Measurements from ENCODE around the gene ZNF365. TPM values are rescaled to one million over a fixed set of nuclear protein-coding genes. Genes with fewer than 3 reads are reported as not detected.
A peak's percentile ranks its signal among the peaks of the same experiment; 100 is the strongest.

ZNF365 gene, protein sequence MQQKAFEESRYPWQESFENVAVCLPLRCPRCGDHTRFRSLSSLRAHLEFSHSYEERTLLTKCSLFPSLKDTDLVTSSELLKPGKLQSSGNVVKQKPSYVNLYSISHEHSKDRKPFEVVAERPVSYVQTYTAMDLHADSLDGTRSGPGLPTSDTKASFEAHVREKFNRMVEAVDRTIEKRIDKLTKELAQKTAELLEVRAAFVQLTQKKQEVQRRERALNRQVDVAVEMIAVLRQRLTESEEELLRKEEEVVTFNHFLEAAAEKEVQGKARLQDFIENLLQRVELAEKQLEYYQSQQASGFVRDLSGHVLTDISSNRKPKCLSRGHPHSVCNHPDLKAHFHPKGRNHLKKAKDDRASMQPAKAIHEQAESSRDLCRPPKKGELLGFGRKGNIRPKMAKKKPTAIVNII
- total RNA-seq: not detected

DNA sequence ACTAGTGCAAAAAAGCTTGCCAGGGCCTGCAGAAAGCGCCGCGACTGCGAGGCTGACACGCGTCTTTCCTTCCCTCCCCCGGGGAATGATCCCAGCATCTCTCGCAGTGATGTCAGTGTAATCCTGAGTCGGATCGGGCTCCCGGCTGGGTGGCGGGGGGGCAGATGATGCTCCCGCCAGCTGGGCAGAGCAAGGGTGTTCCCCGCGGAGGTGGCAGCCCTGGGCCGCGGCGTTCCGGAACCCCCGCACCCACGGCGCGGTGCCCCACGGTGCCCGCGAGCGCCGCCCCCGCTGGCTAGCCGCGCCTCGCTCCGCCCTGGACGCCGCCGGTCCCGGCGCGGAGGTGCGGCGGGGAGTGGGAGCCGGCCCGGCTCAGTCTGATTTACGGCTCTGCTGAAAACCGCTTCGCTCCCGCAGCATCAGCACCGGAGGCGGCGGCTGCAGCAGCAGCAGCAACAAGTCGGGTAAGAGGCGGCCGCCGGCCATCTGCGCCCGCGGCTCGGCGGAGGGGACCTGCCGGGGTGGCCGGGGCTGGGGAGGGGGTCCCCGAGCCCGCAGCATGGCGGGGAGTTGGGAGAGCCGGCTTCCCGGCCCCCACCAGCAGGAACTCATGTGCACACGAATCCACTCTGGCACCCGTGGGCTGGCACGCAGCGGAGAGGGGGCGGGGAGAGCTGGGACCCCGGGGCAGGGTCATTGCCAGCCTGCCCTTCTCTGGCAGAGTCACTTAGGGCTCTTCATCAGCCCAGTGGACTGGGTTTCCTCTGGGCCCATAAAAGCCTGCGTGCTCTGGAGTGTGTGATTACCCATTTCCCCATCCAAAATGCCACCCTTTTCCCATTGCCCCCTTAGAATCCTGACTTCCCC is at the start of gene ZNF365:
Gene ZNF365, plus strand, starts transcription at position 375 of the 867 bp plus-strand sequence. CDS start 1,825 bp downstream, outside the sequence.
- Mint-ChIP-seq H3K27ac (no peak within 1 kb of the TSS), H3K9me3 (ENCODE audit: low read depth) (no peaks in the 10 kb centered on the region), H3K4me1 (peaks cover 7% of the 10 kb centered on the region), H3K4me3 (peak within 1 kb of the TSS; percentile 50), H3K36me3 (no peaks in the 10 kb centered on the region), H3K27me3 (peaks cover 51% of the 10 kb centered on the region)
- CTCF ChIA-PET: interaction anchor here (0.6 kb wide), 1 partner anchor 513 kb away, joined by 4 read pairs; no protein-coding TSS in a partner anchor
- ATAC-seq: peak; percentile 76
- peak; percentile 53 for DNase-seq

DNA sequence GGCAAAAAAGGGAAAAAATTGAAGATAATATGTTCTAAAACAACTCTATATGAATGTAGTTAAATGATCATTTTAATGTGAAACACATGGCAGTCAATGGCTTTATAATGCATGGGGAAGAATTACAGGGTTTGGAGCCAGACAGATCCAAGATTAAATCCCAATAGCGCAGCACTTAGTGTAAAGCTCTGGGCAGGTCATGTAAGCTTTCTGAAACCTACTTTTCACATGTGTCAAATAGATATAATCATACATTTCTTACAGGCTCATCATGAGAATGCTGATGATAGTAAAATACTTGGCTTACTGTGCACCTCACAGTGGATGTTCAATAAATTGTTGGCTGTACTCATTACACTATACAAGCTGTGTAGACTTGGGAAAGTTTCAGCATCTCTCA is 48.0 kb upstream of the ZNF365 start:
- no peaks in the 10 kb centered on the region for H3K9me3 Mint-ChIP-seq (ENCODE audit: low read depth)
- ATAC-seq (no peak), DNase-seq (no peak)
- no peak overlapping the region for H3K27ac Mint-ChIP-seq
- H3K4me3 Mint-ChIP-seq: no peak overlapping the region
- H3K27me3 Mint-ChIP-seq: peaks cover 25% of the 10 kb centered on the region
- H3K36me3 Mint-ChIP-seq: peaks cover 2% of the 10 kb centered on the region
- CTCF ChIA-PET: no interaction called here
- H3K4me1 Mint-ChIP-seq: no peaks in the 10 kb centered on the region

DNA sequence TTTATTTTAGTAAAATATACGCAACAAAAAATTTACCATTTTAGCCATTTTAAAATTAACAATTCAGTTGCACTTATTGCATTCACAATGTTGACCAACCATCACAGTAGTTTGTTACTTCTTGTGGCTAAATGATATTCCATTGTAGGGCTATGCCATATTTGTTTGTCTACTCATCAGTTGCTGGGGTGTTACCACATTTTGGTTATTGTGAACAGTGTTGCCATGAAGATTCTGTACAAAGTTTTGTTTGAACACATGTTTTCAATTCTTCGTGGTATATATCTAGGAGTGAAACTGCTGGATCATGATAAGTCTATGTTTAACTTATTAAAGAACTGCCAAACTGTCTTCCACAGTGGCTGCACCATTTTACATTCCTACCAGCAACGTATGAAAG is 46.3 kb upstream of the ZNF365 start:
- CTCF ChIA-PET: no interaction called here
- ATAC-seq: no peak
- Mint-ChIP-seq H3K27ac (no peak overlapping the region), H3K4me1 (no peaks in the 10 kb centered on the region), H3K36me3 (no peaks in the 10 kb centered on the region), H3K27me3 (peaks cover 22% of the 10 kb centered on the region), H3K9me3 (ENCODE audit: low read depth) (peaks cover 2% of the 10 kb centered on the region), H3K4me3 (no peak overlapping the region)
- DNase-seq: no peak

DNA sequence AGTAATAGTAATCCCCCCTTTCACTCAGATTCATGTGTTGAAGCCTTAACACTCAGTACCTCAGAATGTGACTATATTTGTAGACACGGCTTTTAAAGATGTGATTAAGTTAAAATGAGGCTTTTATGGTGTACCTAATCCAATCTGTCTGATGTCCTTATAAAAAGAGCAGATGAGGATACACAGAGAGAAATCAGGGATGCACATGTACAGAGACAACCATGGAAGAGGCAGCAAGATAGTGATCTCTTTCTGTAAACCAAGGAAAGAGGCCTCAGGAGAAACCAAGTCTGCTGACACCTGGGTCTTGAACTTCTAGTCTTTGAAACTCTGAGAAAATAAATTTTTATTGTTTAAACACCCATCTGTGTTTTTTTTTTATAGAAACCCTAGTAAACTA is 44.0 kb upstream of the ZNF365 start:
- Mint-ChIP-seq H3K4me1 (no peaks in the 10 kb centered on the region), H3K9me3 (ENCODE audit: low read depth) (peaks cover 2% of the 10 kb centered on the region), H3K36me3 (no peaks in the 10 kb centered on the region), H3K27me3 (peaks cover 18% of the 10 kb centered on the region), H3K4me3 (no peak overlapping the region), H3K27ac (no peak overlapping the region)
- DNase-seq: no peak
- CTCF ChIA-PET: no interaction called here
- no peak for ATAC-seq

DNA sequence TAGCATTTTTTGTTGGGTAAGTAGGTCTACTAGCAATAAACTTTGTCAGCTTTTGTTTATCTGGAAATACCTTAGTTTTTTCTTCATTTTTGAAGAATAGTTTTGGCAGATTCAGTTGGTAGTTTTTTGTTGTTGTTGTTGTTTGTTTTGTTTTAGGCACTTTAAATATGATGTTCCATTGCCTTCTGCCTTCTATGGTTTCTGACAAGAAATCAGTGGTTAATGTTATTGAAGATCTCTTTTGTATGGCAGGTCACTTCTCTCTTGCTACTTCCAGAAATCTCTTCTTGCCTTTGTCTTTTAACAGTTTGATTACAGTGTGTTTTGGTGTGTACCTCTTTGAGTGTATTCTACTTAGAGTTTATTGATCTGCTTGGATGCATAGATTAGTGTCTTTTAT is 41.8 kb upstream of the ZNF365 start:
- Mint-ChIP-seq H3K4me1 (no peaks in the 10 kb centered on the region), H3K27ac (no peak overlapping the region), H3K4me3 (no peak overlapping the region), H3K27me3 (peaks cover 16% of the 10 kb centered on the region), H3K36me3 (no peaks in the 10 kb centered on the region), H3K9me3 (ENCODE audit: low read depth) (peaks cover 2% of the 10 kb centered on the region)
- DNase-seq (no peak), ATAC-seq (no peak)
- CTCF ChIA-PET: no interaction called here

DNA sequence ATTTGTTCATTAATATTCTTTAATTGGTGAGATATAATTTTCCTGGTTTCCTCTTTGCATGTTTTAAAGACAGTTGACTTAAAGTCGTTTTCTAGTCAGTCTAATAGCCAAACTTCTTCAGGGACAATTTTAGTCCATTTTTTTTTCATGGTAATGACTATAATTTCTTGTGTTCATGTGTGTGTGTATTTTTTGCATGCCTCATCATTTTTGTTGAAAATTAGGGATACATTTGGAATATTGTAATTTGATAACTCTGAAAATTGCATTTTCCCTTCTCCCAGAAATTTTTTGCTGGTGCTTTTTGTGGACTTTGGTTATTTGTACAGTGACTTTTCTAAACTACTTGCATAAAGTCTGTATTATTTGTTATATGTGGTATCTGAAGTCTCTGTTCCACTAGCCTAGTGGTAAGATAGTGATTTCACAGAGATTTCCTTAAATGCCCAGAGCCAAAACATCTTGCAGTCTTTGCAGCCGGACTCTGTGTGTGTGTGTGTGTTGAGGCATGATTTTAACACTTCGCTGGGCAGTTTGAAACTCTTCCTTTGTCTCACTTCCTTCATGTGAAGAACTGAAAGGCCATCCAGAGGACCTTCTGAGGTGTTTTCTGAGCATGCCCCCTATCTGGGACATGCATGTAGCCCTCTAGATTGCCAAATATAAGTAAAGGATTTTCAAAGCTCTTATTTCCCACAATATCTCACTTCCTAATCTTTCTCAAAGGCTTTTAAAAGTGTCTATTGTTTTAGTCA is 40.9 kb upstream of the ZNF365 start:
- DNase-seq: no peak
- Mint-ChIP-seq H3K4me1 (no peaks in the 10 kb centered on the region), H3K9me3 (ENCODE audit: low read depth) (peaks cover 4% of the 10 kb centered on the region), H3K4me3 (no peak overlapping the region), H3K27me3 (peaks cover 16% of the 10 kb centered on the region), H3K27ac (no peak overlapping the region), H3K36me3 (no peaks in the 10 kb centered on the region)
- ATAC-seq: no peak
- CTCF ChIA-PET: no interaction called here

DNA sequence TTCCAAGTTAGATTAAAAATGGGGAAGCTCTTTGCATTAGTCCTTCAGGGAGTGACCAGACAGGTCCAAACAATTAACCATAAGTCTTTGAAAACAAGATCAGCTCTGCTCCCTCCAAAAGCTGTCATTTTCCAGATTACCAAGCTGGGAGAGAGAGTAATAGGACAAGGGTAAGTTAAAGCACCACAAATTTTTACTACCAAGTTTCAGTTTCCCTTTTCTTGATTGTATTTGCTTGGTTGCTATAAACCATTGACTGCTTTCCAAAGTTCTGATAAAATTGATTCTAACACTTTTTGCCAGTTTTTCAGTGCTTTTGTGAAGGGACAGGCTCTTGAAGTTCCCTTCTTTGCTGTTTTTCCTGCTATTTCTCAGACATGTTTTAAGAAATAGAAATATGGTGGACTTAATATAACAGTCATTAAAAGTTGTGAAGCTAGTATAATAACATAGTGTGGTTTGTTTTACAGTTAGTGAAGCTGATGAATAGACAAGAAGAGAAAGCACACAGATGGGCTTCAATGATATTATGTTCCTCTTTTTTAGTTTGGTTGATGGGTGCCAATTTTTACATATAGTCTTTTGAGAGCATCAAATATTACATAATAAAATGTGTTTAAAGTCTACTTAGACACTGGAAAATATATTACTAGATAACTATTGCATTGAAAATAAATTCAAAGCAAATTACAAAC is 40.0 kb upstream of the ZNF365 start:
- CTCF ChIA-PET: no interaction called here
- no peaks in the 10 kb centered on the region for H3K4me1 Mint-ChIP-seq
- no peak for ATAC-seq

DNA sequence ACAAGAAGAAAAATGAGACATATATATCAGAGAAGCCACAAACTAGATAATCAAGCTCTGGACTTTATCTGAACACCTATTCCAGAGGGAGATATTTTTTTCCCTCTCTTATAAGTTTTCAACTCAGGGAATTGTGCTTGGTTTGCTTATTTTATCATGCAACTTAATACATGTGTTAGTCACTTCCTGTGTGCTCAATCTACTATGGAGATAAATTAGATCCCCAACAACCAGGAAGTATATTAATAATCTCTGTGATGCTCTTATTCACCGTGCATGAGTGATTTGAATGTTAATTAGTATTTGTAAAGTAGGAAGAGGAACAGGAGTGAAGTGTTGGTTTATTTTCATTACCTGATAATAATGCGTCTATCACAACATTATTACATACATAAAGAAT is 38.8 kb upstream of the ZNF365 start:
- CTCF ChIA-PET: no interaction called here
- no peak for DNase-seq
- H3K9me3 Mint-ChIP-seq (ENCODE audit: low read depth): peaks cover 9% of the 10 kb centered on the region
- no peaks in the 10 kb centered on the region for H3K4me1 Mint-ChIP-seq
- no peak for ATAC-seq
- no peak overlapping the region for H3K27ac Mint-ChIP-seq
- no peaks in the 10 kb centered on the region for H3K36me3 Mint-ChIP-seq
- H3K4me3 Mint-ChIP-seq: no peak overlapping the region
- peaks cover 8% of the 10 kb centered on the region for H3K27me3 Mint-ChIP-seq

More for the DNA sequence above, 40.0 kb upstream of the ZNF365 start:
- Mint-ChIP-seq H3K4me3 (no peak overlapping the region), H3K9me3 (ENCODE audit: low read depth) (peaks cover 4% of the 10 kb centered on the region), H3K27ac (no peak overlapping the region), H3K27me3 (peaks cover 15% of the 10 kb centered on the region), H3K36me3 (no peaks in the 10 kb centered on the region)
- DNase-seq: no peak

DNA sequence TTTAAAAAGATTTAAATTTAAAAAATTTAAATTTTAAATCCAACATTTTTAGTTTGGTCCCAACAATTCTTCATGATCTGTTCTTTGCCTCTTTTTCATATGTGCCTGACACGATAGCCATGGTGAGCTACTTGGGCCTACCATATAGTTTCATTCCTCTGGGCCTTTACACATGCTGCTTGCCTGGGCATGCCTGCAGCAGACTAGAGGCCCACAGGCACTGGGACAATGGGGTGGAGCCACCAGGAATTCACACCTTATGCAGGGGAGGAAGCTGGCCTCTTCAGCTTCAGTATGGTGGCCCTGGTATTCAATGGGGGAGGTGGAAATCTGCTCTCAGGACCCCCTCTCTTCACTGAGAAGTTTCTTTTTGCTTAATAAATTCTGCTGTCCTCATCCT is 37.8 kb upstream of the ZNF365 start:
- no peak for ATAC-seq
- Mint-ChIP-seq H3K27ac (peak overlapping the region; percentile 39), H3K9me3 (ENCODE audit: low read depth) (peaks cover 15% of the 10 kb centered on the region), H3K4me1 (no peaks in the 10 kb centered on the region), H3K27me3 (peaks cover 8% of the 10 kb centered on the region), H3K4me3 (no peak overlapping the region), H3K36me3 (no peaks in the 10 kb centered on the region)
- no peak for DNase-seq
- CTCF ChIA-PET: no interaction called here

DNA sequence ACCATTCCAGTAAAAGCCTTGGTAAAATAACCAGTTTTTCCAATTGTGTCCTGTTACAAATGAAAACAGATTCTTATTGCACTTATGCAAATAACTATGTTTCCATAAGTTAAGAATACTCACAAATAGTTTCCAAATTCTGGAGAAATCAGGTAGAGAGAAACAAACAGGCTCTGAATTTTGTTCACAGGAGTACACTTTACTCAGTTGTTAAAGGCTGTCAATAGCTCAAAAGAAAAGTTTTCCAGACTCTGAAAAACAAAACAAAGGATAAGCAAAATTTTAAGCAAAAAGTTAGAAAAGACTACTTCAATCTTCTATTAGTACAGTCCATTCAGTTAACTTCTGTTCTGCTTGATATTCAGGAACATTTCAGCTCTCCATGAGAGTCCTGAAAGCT is 32.8 kb upstream of the ZNF365 start:
- Mint-ChIP-seq H3K4me3 (no peak overlapping the region), H3K9me3 (ENCODE audit: low read depth) (peaks cover 26% of the 10 kb centered on the region), H3K36me3 (peaks cover 3% of the 10 kb centered on the region), H3K27ac (no peak overlapping the region), H3K4me1 (no peaks in the 10 kb centered on the region), H3K27me3 (no peaks in the 10 kb centered on the region)
- DNase-seq (no peak), ATAC-seq (no peak)
- CTCF ChIA-PET: no interaction called here

DNA sequence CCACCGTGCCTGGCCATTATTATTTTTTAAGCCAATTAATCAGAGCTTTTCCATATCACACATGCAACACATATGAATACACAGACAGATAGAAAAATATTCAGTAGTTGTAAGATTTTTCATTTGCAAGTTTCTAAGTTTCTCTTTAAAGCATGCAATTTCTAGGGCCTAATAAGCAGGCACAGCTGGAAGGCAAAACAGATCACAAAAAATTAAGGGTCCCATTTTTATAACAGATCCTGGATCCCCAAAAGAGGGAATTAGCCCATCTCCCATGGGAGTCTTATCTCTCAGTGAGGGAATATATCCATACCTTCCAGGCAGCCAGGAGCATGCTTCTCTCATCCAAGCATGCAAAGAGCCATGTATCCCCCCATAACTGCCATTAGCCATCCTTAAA is 31.2 kb upstream of the ZNF365 start:
- CTCF ChIA-PET: no interaction called here
- no peak overlapping the region for H3K4me3 Mint-ChIP-seq
- H3K9me3 Mint-ChIP-seq (ENCODE audit: low read depth): peaks cover 28% of the 10 kb centered on the region
- H3K36me3 Mint-ChIP-seq: peaks cover 3% of the 10 kb centered on the region
- ATAC-seq: no peak
- H3K27me3 Mint-ChIP-seq: peaks cover 5% of the 10 kb centered on the region
- no peaks in the 10 kb centered on the region for H3K4me1 Mint-ChIP-seq
- DNase-seq: no peak
- no peak overlapping the region for H3K27ac Mint-ChIP-seq

DNA sequence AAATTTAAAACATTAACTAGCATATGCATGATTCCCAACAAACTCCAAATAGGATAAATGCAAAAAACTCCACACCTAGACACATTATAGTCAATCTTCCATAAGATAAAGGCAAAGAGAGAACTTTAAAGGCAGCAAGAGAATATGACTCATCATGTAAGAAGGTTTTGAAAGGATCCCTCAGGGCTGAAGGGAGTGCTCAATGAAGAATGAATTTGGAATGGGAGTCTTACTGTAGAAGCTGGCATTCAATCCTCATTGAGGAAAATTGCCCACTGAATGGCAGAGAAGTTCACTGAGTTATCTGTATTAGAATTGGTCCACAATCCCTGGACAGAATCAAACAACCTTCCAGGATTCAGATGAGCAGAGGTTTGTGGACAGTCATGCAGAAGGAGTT is 26.1 kb upstream of the ZNF365 start:
- Mint-ChIP-seq H3K4me1 (no peaks in the 10 kb centered on the region), H3K27ac (no peak overlapping the region), H3K36me3 (peaks cover 1% of the 10 kb centered on the region), H3K27me3 (peaks cover 6% of the 10 kb centered on the region), H3K9me3 (ENCODE audit: low read depth) (peaks cover 12% of the 10 kb centered on the region), H3K4me3 (no peak overlapping the region)
- DNase-seq: no peak
- ATAC-seq: no peak
- CTCF ChIA-PET: no interaction called here

DNA sequence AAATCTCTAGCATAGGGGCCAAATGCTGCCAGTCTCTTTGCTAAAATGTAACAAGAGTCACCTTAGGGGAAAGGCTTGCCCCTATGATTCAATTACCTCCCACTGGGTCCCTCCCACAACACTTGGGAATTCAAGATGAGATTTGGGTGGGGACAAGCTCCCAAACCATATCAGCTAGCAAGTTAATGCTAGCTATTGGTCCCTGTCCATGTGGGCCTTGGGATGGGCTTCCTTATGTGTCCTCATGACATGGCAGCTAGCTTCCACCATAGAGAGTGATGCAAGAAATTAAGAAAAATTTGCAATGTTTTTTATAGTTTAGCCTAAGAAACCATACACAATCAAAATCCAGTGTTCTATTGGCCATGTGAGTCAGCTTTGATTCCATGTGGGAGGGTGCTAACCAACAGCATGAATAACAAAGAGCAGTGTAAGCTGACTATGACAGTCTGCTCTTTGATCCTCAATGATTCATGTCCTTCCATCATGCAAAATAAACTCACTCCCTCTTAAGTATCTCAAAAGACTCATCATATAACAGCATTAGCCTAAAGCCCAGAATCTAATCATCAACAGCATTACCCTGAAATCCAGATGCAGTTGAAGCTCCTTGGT is 21.7 kb upstream of the ZNF365 start:
- no peaks in the 10 kb centered on the region for H3K36me3 Mint-ChIP-seq

More for the DNA sequence above, 21.7 kb upstream of the ZNF365 start:
- no peak for ATAC-seq
- Mint-ChIP-seq H3K9me3 (ENCODE audit: low read depth) (peaks cover 9% of the 10 kb centered on the region), H3K4me1 (no peaks in the 10 kb centered on the region), H3K27me3 (peaks cover 2% of the 10 kb centered on the region), H3K4me3 (no peak overlapping the region), H3K27ac (no peak overlapping the region)
- DNase-seq: no peak
- CTCF ChIA-PET: no interaction called here

Measured in activated CD8-positive, alpha-beta memory T cell treated with anti-CD3 and anti-CD28 coated beads, Interleukin-2, amount 10 ng/mL, durations not matched to agents 7 days and 5 days (primary cell).